ENCODE data around the gene ANXA8. TPM values are rescaled to one million over a fixed set of nuclear protein-coding genes. Genes with fewer than 3 reads are reported as not detected.
"Not testable (repeated sequence)": the region's sequence is repeated elsewhere in the genome, so short reads cannot be mapped to it uniquely, and the experiment has no call there.

Gene ANXA8
- total and polyA plus RNA-seq, 2 donors (not counting 3 experiments of a cell fraction or from before 2014, with no cell fraction given) = not detected

DNA sequence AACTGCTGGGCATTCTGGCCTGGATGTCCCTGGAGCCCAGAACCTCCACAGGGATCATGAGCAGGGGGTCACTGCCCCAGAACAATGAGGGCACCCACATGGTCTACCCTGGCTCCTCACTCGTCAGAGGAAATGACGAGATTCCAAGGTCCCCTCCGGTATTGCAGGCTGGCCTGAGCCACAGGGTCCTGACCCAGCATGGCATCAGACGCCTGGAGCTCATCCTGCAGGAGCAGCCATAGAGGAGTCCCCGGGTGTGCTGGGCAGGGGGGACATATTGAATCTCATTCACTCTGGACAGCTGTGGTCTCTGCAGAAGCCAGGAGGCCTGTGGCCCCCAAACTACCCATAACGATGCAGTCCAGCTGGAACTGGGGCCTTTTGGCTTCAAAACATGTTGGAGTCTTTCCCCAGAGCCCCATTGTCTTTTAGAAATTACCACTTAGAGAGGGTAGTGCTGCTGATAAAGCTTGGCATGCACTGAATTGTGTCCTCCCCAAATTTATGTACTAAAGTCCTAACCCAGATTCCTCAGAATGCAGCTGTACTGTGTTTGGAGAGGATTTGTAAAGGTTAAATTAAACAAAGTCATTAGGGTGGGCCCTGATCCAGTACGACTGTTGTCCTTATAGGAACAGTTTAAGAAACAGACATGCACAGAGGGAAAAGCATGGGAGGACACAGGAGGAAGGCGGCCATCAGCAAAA, 27.7 kb downstream of the ANXA8 start:
- H3K9ac ChIP-seq (replicated peaks; ENCODE audit: extremely low read depth, insufficient read depth, low read length) = no peak overlapping the region
- no peak for FAIRE-seq
- no peak overlapping the region for H2AFZ ChIP-seq (ENCODE audit: low read depth, low read length)
- no peak overlapping the region for H3K4me3 ChIP-seq (replicated peaks in 1 of 3; ENCODE audit: insufficient read depth in 1 of 3, low read depth in 1 of 3, low read length in 3 of 3)
- no peak for DNase-seq (ENCODE audit: low read depth, low spot score)
- no peak overlapping the region for H3K4me2 ChIP-seq (ENCODE audit: insufficient read depth, low read length)
- H3K79me2 ChIP-seq (ENCODE audit: control insufficient read depth, insufficient read depth, low read length) = no peaks in the 10 kb centered on the region
- no peaks in the 10 kb centered on the region for H4K20me1 ChIP-seq (replicated peaks; ENCODE audit: control insufficient read depth, extremely low read depth, insufficient read depth, low read length)
- intact Hi-C loops (cut with micrococcal nuclease) = no loop called here
- no peaks in the 10 kb centered on the region for H3K9me1 ChIP-seq (replicated peaks; ENCODE audit: control insufficient read depth, extremely low read depth, insufficient read depth, low read length)
- no peaks in the 10 kb centered on the region for H3K4me1 ChIP-seq (ENCODE audit: control insufficient read depth, extremely low read depth, insufficient read depth, low read length)
- BruUV-seq (replicated peaks) = no TSS peak
- H3K9me3 ChIP-seq (replicated peaks; ENCODE audit: control insufficient read depth, insufficient read depth, low read length) = no peaks in the 10 kb centered on the region
- POLR2A ChIA-PET = no interaction called here
- H3K27ac ChIP-seq (ENCODE audit: insufficient read depth, low read depth, low read length) = no peak overlapping the region
- TF ChIP-seq FOS (IDR thresholded peaks at IDR 0.05; ENCODE audit: borderline replicate concordance, insufficient read depth, low read length) = no peak
- TF ChIP-seq GATA2 (IDR thresholded peaks at IDR 0.05; ENCODE audit: insufficient read depth, insufficient read length, low read depth, low read length) = no peak
- TF ChIP-seq MYC (IDR thresholded peaks at IDR 0.05; ENCODE audit: low read depth, low read length) = no peak
- no peak for TF ChIP-seq JUN (IDR thresholded peaks at IDR 0.05; ENCODE audit: borderline replicate concordance, insufficient read depth, insufficient read length, low read depth)
- TF ChIP-seq, protein P1, sequence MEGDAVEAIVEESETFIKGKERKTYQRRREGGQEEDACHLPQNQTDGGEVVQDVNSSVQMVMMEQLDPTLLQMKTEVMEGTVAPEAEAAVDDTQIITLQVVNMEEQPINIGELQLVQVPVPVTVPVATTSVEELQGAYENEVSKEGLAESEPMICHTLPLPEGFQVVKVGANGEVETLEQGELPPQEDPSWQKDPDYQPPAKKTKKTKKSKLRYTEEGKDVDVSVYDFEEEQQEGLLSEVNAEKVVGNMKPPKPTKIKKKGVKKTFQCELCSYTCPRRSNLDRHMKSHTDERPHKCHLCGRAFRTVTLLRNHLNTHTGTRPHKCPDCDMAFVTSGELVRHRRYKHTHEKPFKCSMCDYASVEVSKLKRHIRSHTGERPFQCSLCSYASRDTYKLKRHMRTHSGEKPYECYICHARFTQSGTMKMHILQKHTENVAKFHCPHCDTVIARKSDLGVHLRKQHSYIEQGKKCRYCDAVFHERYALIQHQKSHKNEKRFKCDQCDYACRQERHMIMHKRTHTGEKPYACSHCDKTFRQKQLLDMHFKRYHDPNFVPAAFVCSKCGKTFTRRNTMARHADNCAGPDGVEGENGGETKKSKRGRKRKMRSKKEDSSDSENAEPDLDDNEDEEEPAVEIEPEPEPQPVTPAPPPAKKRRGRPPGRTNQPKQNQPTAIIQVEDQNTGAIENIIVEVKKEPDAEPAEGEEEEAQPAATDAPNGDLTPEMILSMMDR (IDR thresholded peaks at IDR 0.05; ENCODE audit: extremely low read depth in 1 of 2, insufficient read depth in 1 of 2, low read depth in 1 of 2, low read length in 2 of 2) = no peak
- TF ChIP-seq EZH2 (IDR thresholded peaks at IDR 0.05; ENCODE audit: borderline replicate concordance, low read depth, low read length, severe bottlenecking) = no peak
- no peak for TF ChIP-seq POLR2AphosphoS5 (IDR thresholded peaks at IDR 0.05; ENCODE audit: insufficient read depth, low read depth, low read length)
- TF ChIP-seq, protein P2, sequence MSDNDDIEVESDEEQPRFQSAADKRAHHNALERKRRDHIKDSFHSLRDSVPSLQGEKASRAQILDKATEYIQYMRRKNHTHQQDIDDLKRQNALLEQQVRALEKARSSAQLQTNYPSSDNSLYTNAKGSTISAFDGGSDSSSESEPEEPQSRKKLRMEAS (IDR thresholded peaks at IDR 0.05; ENCODE audit: insufficient read depth, insufficient read length) = no peak
- TF ChIP-seq POLR2A (IDR thresholded peaks at IDR 0.05; ENCODE audit: low read depth, low read length) = no peak
- dilution Hi-C loops (cut with MboI; ENCODE audit: extremely low pct_ligation_motif_present, low sequenced_read_pairs) = no loop called here
- CTCF ChIA-PET = interaction anchor here (0.7 kb wide), 1 partner anchor 16 kb away, joined by 3 read pairs; no protein-coding TSS in a partner anchor
- H3K36me3 ChIP-seq (ENCODE audit: control insufficient read depth in 2 of 2, extremely low read depth in 1 of 2, insufficient read depth in 2 of 2, low read length in 2 of 2) = no peaks in the 10 kb centered on the region
- no peaks in the 10 kb centered on the region for H3K27me3 ChIP-seq (ENCODE audit: control insufficient read depth in 2 of 2, insufficient read depth in 2 of 2, low read length in 2 of 2)

DNA sequence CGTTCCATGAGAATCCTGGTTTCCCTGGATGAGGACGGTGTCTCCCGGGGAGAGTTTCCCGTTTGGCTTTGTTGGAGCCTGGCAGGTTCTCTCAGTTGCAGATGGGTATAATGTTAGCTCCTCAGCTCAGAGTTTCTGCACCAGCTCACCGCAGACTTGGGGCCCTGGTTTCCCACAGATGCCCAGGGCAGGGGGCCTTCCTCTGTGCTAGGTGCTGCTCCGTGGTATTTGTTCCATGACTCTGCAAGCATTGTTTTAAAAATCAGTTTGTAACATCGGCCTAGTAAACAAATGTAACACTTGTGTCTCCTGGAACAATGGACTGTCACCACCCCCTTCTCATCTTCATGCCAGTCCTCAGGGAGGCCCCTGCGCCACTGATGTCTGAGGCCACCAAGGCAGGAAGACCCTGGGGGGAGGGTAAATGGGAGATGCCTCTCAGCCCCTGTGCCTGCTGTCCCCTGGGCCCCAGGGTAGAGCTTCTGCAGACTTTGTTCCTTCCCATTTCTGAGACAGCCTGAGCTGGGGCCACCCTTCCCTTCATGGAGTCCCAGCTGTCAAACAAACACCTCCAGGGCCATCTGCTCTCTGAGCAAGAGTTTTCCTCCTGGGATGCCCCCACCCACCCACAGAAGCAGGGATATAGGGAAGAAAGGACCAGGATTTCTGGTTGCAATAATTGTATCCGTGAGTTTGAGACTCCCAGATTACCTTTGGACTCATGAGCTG, 28.4 kb downstream of the ANXA8 start:
- H4K20me1 ChIP-seq (replicated peaks; ENCODE audit: control insufficient read depth, extremely low read depth, insufficient read depth, low read length); BruUV-seq (replicated peaks); H3K79me2 ChIP-seq (ENCODE audit: control insufficient read depth, insufficient read depth, low read length); POLR2A ChIA-PET; intact Hi-C loops (cut with micrococcal nuclease); H2AFZ ChIP-seq (ENCODE audit: low read depth, low read length); H3K9me1 ChIP-seq (replicated peaks; ENCODE audit: control insufficient read depth, extremely low read depth, insufficient read depth, low read length); FAIRE-seq; DNase-seq (ENCODE audit: low read depth, low spot score); H3K9ac ChIP-seq (replicated peaks; ENCODE audit: extremely low read depth, insufficient read depth, low read length); dilution Hi-C loops (cut with MboI; ENCODE audit: extremely low pct_ligation_motif_present, low sequenced_read_pairs); H3K36me3 ChIP-seq (ENCODE audit: control insufficient read depth in 2 of 2, extremely low read depth in 1 of 2, insufficient read depth in 2 of 2, low read length in 2 of 2); H3K9me3 ChIP-seq (replicated peaks; ENCODE audit: control insufficient read depth, insufficient read depth, low read length); H3K27me3 ChIP-seq (ENCODE audit: control insufficient read depth in 2 of 2, insufficient read depth in 2 of 2, low read length in 2 of 2); H3K4me1 ChIP-seq (ENCODE audit: control insufficient read depth, extremely low read depth, insufficient read depth, low read length); H3K4me2 ChIP-seq (ENCODE audit: insufficient read depth, low read length); H3K27ac ChIP-seq (ENCODE audit: insufficient read depth, low read depth, low read length); H3K4me3 ChIP-seq (replicated peaks in 1 of 3; ENCODE audit: insufficient read depth in 1 of 3, low read depth in 1 of 3, low read length in 3 of 3): not testable (repeated sequence)
- CTCF ChIA-PET = interaction anchor here (0.7 kb wide), 1 partner anchor 16 kb away, joined by 3 read pairs; no protein-coding TSS in a partner anchor

Measured in endothelial cell of umbilical vein (primary cell).